Smooth muscle cell (in vitro differentiated cells): Measurements from ENCODE around the gene TPPP. TPM values are rescaled to one million over a fixed set of nuclear protein-coding genes. Genes with fewer than 3 reads are reported as not detected.

Experiments
- DNase-seq: peaks from one replicate; lab custom pipeline; 2025; ENCODE audit not compliant: unreplicated experiment; lab: John Stamatoyannopoulos, UW
- H2AFZ ChIP-seq: fragments of 200-600 bp; sonication (generic); 2 replicates; pipeline ENCODE4 v1.6.0; 2016; ENCODE audit warnings: antibody characterized with exemption, low read depth, mild to moderate bottlenecking
- H3F3A ChIP-seq: fragments of 200-600 bp; sonication (generic); 2 replicates; pipeline ENCODE4 v1.6.0; 2017; ENCODE audit warnings: antibody characterized with exemption, low read depth
- H3K27ac ChIP-seq: fragments of 200-600 bp; sonication (generic); 2 replicates; pipeline ENCODE4 v1.5.1; 2016; ENCODE audit warnings: low read depth, mild to moderate bottlenecking
- H3K27me3 ChIP-seq: fragments of 200-600 bp; sonication (generic); 2 replicates; pipeline ENCODE4 v1.6.1; 2016; ENCODE audit warnings: low read depth, mild to moderate bottlenecking
- H3K36me3 ChIP-seq: fragments of 200-600 bp; sonication (generic); 2 replicates; pipeline ENCODE4 v1.5.1; 2016; ENCODE audit warnings: low read depth
- H3K4me1 ChIP-seq: fragments of 200-600 bp; sonication (generic); 2 replicates; pipeline ENCODE4 v1.5.1; 2016; ENCODE audit warnings: low read depth
- H3K4me2 ChIP-seq: fragments of 200-600 bp; sonication (generic); 2 replicates; pipeline ENCODE4 v1.6.0; 2016; ENCODE audit warnings: mild to moderate bottlenecking
- H3K4me3 ChIP-seq: fragments of 200-600 bp; sonication (generic); 2 replicates; pipeline ENCODE4 v1.5.1; 2016; ENCODE audit warnings: mild to moderate bottlenecking
- H3K79me2 ChIP-seq: fragments of 200-600 bp; sonication (generic); 2 replicates; pipeline ENCODE4 v1.6.0; 2016; ENCODE audit warnings: low read depth, mild to moderate bottlenecking
- H3K9ac ChIP-seq: fragments of 200-600 bp; sonication (generic); 2 replicates; pipeline ENCODE4 v1.6.0; 2016; ENCODE audit warnings: low read depth
- H3K9me3 ChIP-seq: fragments of 200-600 bp; sonication (generic); replicated peaks from 2 replicates; pipeline ENCODE4 v1.5.1; 2016; ENCODE audit warnings: low read depth
- H4K20me1 ChIP-seq: fragments of 200-600 bp; sonication (generic); 2 replicates; pipeline ENCODE4 v1.6.0; 2016; ENCODE audit warnings: low read depth
- WGBS: methylation state at CpG from one replicate; pipeline ENCODE4 v1.1.7; 2016; ENCODE audit warnings: low lambda C conversion rate; 5-methylcytosine and 5-hydroxymethylcytosine counted together
- polyA plus RNA-seq: library from polyadenylated mRNA; unstranded; fragments of >200 nt; fragmentation: Nextera tagmentation; extraction: Ambion mirVana; gene quantifications from 2 replicates; pipeline ENCODE4 v1.2.1, GENCODE V29; 2016
- total RNA-seq: library from RNA; depleted of rRNA; stranded (reverse); fragments of >200 nt; gene quantifications from 2 replicates; pipeline ENCODE4 v1.2.3, GENCODE V29; 2014
- TF ChIP-seq, protein P1 (sequence below): fragments of 200-600 bp; sonication (generic); IDR thresholded peaks from 2 replicates; pipeline ENCODE4 v1.5.1; 2017; ENCODE audit warnings: borderline replicate concordance, mild to moderate bottlenecking, antibody characterized with exemption; ENCODE audit not compliant: insufficient read depth, poor library complexity, severe bottlenecking

Gene TPPP
- total and polyA plus RNA-seq, 2 experiments from 2014 or later = not detected

DNA sequence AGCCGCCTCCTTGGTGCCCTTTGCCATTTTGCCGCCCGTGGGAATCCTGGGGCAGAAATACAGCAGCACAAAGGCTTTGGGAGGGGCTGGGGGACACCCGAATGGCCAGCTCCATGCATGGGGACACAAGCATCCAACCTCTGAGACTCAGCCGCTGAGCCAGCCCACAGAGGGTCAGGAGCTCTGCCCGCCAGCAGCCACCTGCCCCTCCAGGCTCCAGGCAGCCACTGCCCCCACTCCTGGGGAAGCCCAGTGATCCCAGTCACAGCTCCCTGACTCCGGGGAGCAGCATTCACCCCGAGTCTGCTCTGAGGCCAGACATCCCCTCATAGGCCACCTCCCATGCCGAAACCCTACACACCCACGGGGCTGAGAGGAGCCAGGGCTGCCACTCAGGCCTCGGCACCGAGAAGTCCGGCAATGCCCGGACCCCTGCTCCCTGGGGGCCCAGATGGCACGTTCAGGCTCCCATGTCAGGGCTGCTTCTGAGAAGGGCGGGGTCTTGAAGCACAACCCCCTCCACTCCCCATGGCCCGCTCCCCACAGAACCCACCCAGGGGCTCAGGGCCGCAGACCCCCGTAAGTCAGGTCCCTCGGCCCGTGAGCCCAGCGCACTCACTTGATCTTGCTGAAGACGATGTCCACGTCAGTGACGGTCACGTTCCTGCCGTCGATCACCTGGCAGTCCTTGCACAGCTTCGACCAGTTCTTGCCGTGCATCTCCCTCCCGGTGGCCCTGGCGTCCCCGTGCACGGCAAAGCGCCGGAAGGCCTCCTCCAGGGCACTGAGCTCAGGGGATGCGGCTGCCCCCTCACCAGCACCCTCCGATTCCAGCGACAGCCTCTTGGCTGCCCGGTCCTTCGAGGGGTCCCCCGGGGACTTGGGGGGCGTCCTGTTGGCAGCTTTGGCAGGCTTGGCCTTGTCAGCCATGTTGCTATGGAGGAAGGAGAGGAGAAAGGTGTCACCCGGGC, 15.7 kb downstream of the TPPP start:
- no peak overlapping the region for H3K27ac ChIP-seq
- H3K79me2 ChIP-seq = no peaks in the 10 kb centered on the region
- 88% methylated on average over 40 of the region's 44 CpGs for WGBS
- H3K9ac ChIP-seq = no peak overlapping the region
- H3F3A ChIP-seq = no peaks in the 10 kb centered on the region
- H2AFZ ChIP-seq = no peak overlapping the region
- H3K36me3 ChIP-seq = no peaks in the 10 kb centered on the region
- no peaks in the 10 kb centered on the region for H3K27me3 ChIP-seq
- no peak overlapping the region for H3K4me3 ChIP-seq
- no peak for DNase-seq
- H4K20me1 ChIP-seq = no peaks in the 10 kb centered on the region
- peaks cover 3% of the 10 kb centered on the region for H3K4me1 ChIP-seq
- no peak overlapping the region for H3K4me2 ChIP-seq
- TF ChIP-seq, protein P1, sequence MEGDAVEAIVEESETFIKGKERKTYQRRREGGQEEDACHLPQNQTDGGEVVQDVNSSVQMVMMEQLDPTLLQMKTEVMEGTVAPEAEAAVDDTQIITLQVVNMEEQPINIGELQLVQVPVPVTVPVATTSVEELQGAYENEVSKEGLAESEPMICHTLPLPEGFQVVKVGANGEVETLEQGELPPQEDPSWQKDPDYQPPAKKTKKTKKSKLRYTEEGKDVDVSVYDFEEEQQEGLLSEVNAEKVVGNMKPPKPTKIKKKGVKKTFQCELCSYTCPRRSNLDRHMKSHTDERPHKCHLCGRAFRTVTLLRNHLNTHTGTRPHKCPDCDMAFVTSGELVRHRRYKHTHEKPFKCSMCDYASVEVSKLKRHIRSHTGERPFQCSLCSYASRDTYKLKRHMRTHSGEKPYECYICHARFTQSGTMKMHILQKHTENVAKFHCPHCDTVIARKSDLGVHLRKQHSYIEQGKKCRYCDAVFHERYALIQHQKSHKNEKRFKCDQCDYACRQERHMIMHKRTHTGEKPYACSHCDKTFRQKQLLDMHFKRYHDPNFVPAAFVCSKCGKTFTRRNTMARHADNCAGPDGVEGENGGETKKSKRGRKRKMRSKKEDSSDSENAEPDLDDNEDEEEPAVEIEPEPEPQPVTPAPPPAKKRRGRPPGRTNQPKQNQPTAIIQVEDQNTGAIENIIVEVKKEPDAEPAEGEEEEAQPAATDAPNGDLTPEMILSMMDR = no peak
- H3K9me3 ChIP-seq = no peaks in the 10 kb centered on the region

DNA sequence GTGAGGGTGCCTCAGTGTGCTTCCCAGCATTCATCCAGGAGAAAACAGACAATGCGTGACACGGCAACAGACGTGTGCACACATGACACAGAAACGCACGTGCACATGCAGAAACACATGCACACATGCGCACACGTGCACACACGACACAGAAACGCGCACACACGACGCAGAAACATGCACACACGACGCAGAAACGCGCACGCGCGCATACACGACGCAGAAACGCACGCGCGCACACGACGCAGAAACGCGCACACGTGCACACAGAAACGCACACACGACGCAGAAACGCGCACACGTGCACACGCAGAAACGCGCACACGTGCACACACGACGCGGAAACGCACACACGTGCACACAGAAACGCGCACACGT, 16.5 kb downstream of the TPPP start:
- H3K4me2 ChIP-seq = no peak overlapping the region
- WGBS = 96% methylated on average over 35 of the region's 48 CpGs
- H3K9me3 ChIP-seq = no peaks in the 10 kb centered on the region
- no peaks in the 10 kb centered on the region for H3K36me3 ChIP-seq
- H3K27ac ChIP-seq = no peak overlapping the region
- no peaks in the 10 kb centered on the region for H3K79me2 ChIP-seq
- no peak for DNase-seq
- peaks cover 3% of the 10 kb centered on the region for H3K4me1 ChIP-seq
- no peak overlapping the region for H3K9ac ChIP-seq
- no peaks in the 10 kb centered on the region for H3K27me3 ChIP-seq
- no peak overlapping the region for H3K4me3 ChIP-seq
- H3F3A ChIP-seq = no peaks in the 10 kb centered on the region
- H2AFZ ChIP-seq = no peak overlapping the region
- TF ChIP-seq, protein P1 = no peak
- H4K20me1 ChIP-seq = no peaks in the 10 kb centered on the region

DNA sequence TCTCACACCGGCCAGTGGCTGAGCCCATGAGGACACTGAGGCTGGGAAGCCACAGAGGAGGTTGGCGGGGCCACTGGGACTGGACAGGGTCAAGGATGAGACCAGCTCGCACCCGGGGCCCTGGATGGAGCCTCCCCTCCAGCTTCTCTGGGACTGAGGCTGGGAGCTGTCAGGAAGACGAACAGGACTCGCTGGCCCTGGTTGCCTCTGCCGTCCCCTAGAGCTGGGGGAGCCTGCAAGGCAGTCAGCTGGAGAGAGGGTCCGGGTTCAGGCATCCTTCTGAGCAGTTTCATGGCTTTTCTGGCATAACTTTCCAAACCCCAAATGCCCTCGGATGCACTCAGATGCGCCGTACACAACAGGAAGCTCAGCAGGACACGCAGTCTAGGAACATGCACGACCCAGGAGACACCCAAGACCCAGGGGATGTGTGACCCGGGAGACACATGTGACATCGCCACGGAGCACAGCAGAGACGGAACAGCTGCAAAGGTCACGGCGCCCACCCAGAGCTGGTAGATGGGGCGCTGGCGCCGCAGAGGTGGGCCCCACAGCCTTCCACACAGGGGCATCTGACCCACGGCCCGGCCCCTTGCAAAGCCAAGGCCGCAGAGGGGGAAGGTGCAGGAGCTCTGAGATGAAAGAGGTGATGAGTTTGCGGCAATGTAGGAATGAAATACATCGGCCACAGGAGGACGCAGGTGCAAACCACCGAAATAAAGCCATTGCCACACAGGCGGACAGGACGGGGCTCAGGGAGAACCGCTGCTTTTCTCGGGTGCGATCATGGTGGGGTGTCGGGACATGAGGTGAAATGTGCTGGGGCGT, 17.1 kb downstream of the TPPP start:
- TF ChIP-seq, protein P1 = no peak
- no peak overlapping the region for H3K27ac ChIP-seq
- H3K4me3 ChIP-seq = no peak overlapping the region
- H3K27me3 ChIP-seq = no peaks in the 10 kb centered on the region
- peaks cover 3% of the 10 kb centered on the region for H3K4me1 ChIP-seq
- no peaks in the 10 kb centered on the region for H3K79me2 ChIP-seq
- H3K36me3 ChIP-seq = no peaks in the 10 kb centered on the region
- DNase-seq = no peak
- H3K4me2 ChIP-seq = no peak overlapping the region
- no peaks in the 10 kb centered on the region for H3F3A ChIP-seq
- H2AFZ ChIP-seq = no peak overlapping the region
- H3K9me3 ChIP-seq = no peaks in the 10 kb centered on the region
- 89% methylated on average over 36 of the region's 36 CpGs for WGBS
- H4K20me1 ChIP-seq = no peaks in the 10 kb centered on the region
- H3K9ac ChIP-seq = no peak overlapping the region
